Upper lobe of left lung (tissue), 6 donors: ENCODE measurements around the gene CPEB4. TPM values are rescaled to one million over a fixed set of nuclear protein-coding genes. Genes with fewer than 3 reads are reported as not detected.

Source experiments
- ATAC-seq, 2 donors: fragments of 200-7000 bp; cut with Tn5 transposase; one replicate each; pipeline ENCODE4 v1.9.1; 2022; ENCODE audit warnings: mild to moderate bottlenecking in 2 of 2, moderate library complexity in 2 of 2; ENCODE audit not compliant: low FRiP score in 2 of 2
- DNase-seq, 2 donors: peaks; one replicate each; pipeline ENCODE4 v3.0.0-alpha.2; 2019 to 2020
- H3K27ac ChIP-seq, 4 donors: fragments of 200-600 bp; sonication (generic); one replicate each; pipeline ENCODE4 v1.5.1; 2016 to 2019
- H3K27me3 ChIP-seq, 4 donors: fragments of 200-600 bp; sonication (generic); one replicate each; pipeline ENCODE4 v1.5.1; 2017 to 2019
- H3K36me3 ChIP-seq, 4 donors: fragments of 200-600 bp; sonication (generic); one replicate each; pipeline ENCODE4 v1.5.1; 2016 to 2019
- H3K4me1 ChIP-seq, 4 donors: fragments of 200-600 bp; sonication (generic); one replicate each; pipeline ENCODE4 v1.5.1; 2018 to 2019
- H3K4me3 ChIP-seq, 4 donors: fragments of 200-600 bp; sonication (generic); one replicate each; pipeline ENCODE4 v1.5.1; 2017 to 2019; ENCODE audit warnings: mild to moderate bottlenecking in 2 of 4, moderate library complexity in 1 of 4
- H3K9me3 ChIP-seq, 4 donors: fragments of 200-600 bp; sonication (generic); one replicate each; pipeline ENCODE4 v1.5.1; 2018 to 2019
- CTCF ChIP-seq, 6 experiments: fragments of 450-650 bp in 4 of 6; fragments of 200-600 bp in 2 of 6; sonication (generic) in 2 of 6; IDR thresholded peaks; one replicate each; pipeline ENCODE4 v1.5.1; 2016 to 2019; ENCODE audit warnings: antibody characterized with exemption in 6 of 6
- EP300 ChIP-seq, 4 donors: sonication (generic); formaldehyde crosslinking; IDR thresholded peaks; one replicate each; pipeline ENCODE4 v1.5.1; 2017; ENCODE audit warnings: antibody characterized with exemption in 4 of 4, control low read depth in 2 of 4
- POLR2A ChIP-seq, 4 donors: fragments of 450-650 bp; IDR thresholded peaks; one replicate each; pipeline ENCODE4 v1.5.1; 2016 to 2017; ENCODE audit warnings: antibody characterized with exemption in 4 of 4, mild to moderate bottlenecking in 2 of 4
- POLR2AphosphoS5 ChIP-seq, 2 donors: sonication (generic); formaldehyde crosslinking; IDR thresholded peaks; one replicate each; pipeline ENCODE4 v1.5.1; 2017; ENCODE audit warnings: antibody characterized with exemption in 2 of 2
- WGBS, 2 donors: methylation state at CpG; one replicate each; pipeline ENCODE4 v1.1.5; 2017 to 2018; 5-methylcytosine and 5-hydroxymethylcytosine counted together
- total RNA-seq, 6 donors: library from RNA; depleted of rRNA in 4 of 6; stranded (reverse); fragments of >200 nt in 4 of 6; gene quantifications; one replicate each; pipeline versions ENCODE4 v1.1.0 to v1.2.1, GENCODE V29; 2016 to 2021
- donor health status: DM: no; HTN: no; CAD: no; lungs with moderate emphysema.
- donor health status: DM: no; HTN: yes; CAD: no; lungs with severe emphysema.

CPEB4 gene
- total RNA-seq, 6 donors from 2014 or later: 52.6 to 96.4 (median 62.0) TPM

GRCh38 chr5:173960986-173961385 is 72.8 kb downstream of the CPEB4 start:
- no peak for ATAC-seq
- H3K27ac ChIP-seq: no peak overlapping the region
- DNase-seq: no peak
- no peaks in the 10 kb centered on the region for H3K27me3 ChIP-seq
- H3K4me3 ChIP-seq: no peak overlapping the region
- WGBS, 2 donors: 56 to 61% methylated on average over 2 of the region's 2 CpGs
- peaks cover 0 to 12% (median 7%) of the 10 kb centered on the region in 4 donors for H3K4me1 ChIP-seq
- TF ChIP-seq POLR2A (IDR thresholded peaks at IDR 0.05) (no peak), POLR2AphosphoS5 (IDR thresholded peaks at IDR 0.05) (no peak), CTCF (IDR thresholded peaks at IDR 0.05) (no peak), EP300 (IDR thresholded peaks at IDR 0.05) (no peak)
- peaks cover 0 to 36% (median 1%) of the 10 kb centered on the region in 4 donors for H3K36me3 ChIP-seq
- no peaks in the 10 kb centered on the region for H3K9me3 ChIP-seq

GRCh38 chr5:173961418-173961817 is 73.3 kb downstream of the CPEB4 start:
- Histone ChIP-seq H3K27me3 (no peaks in the 10 kb centered on the region), H3K36me3 (peaks cover 0 to 31% (median 0%) of the 10 kb centered on the region in 4 donors), H3K4me1 (peaks cover 0 to 12% (median 7%) of the 10 kb centered on the region in 4 donors), H3K4me3 (no peak overlapping the region), H3K27ac (no peak overlapping the region), H3K9me3 (no peaks in the 10 kb centered on the region)
- WGBS, 2 donors: 5 to 19% methylated on average over 1 of the region's 1 CpG
- TF ChIP-seq CTCF (IDR thresholded peaks at IDR 0.05) (no peak), POLR2A (IDR thresholded peaks at IDR 0.05) (no peak), EP300 (IDR thresholded peaks at IDR 0.05) (no peak), POLR2AphosphoS5 (IDR thresholded peaks at IDR 0.05) (no peak)
- ATAC-seq (no peak), DNase-seq (no peak)

GRCh38 chr5:173962436-173962972 is 74.4 kb downstream of the CPEB4 start:
- TF ChIP-seq POLR2A (IDR thresholded peaks at IDR 0.05) (no peak), EP300 (IDR thresholded peaks at IDR 0.05) (no peak), CTCF (IDR thresholded peaks at IDR 0.05) (no peak), POLR2AphosphoS5 (IDR thresholded peaks at IDR 0.05) (no peak)
- H3K27me3 ChIP-seq: no peaks in the 10 kb centered on the region
- H3K4me1 ChIP-seq: peaks cover 0 to 12% (median 7%) of the 10 kb centered on the region in 4 donors
- H3K27ac ChIP-seq: peak overlapping the region in 3 of 4 donors; percentile 56 to 69 (median 61)
- peaks cover 0 to 20% (median 0%) of the 10 kb centered on the region in 4 donors for H3K36me3 ChIP-seq
- H3K9me3 ChIP-seq: no peaks in the 10 kb centered on the region
- ATAC-seq (peak in 1 of 2 donors; percentile 75), DNase-seq (no peak)
- no peak overlapping the region for H3K4me3 ChIP-seq
- 74 to 77% methylated on average over 3 of the region's 3 CpGs for WGBS, 2 donors

GRCh38 chr5:173963182-173963838 is 75.2 kb downstream of the CPEB4 start:
- WGBS, 2 donors: 46 to 71% methylated on average over 10 of the region's 10 CpGs
- Histone ChIP-seq H3K27me3 (no peaks in the 10 kb centered on the region), H3K27ac (peak overlapping the region; percentile 56 to 69 (median 64)), H3K4me3 (peak overlapping the region in 3 of 4 donors; percentile 28 to 39 (median 33)), H3K9me3 (no peaks in the 10 kb centered on the region), H3K36me3 (peaks cover 0 to 16% (median 0%) of the 10 kb centered on the region in 4 donors), H3K4me1 (peaks cover 0 to 12% (median 7%) of the 10 kb centered on the region in 4 donors)
- DNase-seq: no peak
- ATAC-seq: no peak
- TF ChIP-seq CTCF (IDR thresholded peaks at IDR 0.05) (no peak), EP300 (IDR thresholded peaks at IDR 0.05) (no peak), POLR2A (IDR thresholded peaks at IDR 0.05) (no peak), POLR2AphosphoS5 (IDR thresholded peaks at IDR 0.05) (no peak)
